Nucleus accumbens (tissue), 56 donors: Measurements from ENCODE around the gene SNED1.

Experiments
- DNase-seq, 56 donors: peaks; one replicate each; lab custom pipeline; 2025; lab: John Stamatoyannopoulos, UW

Gene SNED1

DNA sequence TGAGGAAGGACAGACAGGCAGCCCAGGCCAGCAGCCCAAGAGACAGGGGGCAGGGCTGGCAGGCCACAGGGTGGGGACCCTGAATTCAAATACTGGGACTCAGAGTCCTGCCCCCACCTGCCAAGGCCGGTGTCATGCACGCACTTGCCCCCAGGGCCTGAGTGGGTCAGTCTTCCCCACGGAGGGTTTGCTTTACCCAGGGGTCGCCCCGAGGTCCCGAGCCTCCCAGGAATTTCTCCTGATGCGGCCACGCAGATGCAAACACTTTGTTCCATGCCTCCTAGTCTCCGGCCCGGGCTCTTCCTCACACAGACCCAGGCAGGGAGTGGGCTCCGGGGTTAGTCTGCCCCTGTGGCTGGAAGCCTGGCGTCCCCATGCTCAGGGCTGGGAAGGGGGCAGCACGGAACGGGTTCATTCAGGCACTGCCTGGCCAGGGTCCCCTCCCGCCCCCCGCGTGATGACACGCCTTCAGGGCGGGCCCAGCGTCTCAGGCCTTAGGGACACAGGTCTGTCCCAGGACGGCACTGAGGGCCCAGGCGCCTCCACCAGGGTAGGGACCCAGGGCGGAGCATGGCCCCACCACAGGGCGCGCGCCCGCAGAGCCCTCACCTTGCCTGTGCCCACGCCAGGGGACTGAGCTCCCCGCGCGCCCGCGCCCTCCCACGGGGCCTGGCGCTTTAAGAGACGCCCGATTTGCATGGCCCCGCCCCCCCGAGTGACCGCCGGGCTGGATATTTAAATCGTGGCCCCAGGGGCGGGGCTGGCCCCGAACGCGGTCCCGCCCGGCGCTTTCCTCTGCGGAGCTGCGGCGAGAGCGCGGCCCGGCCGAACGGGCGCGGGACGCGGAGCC, at the start of gene SNED1:
Gene SNED1 (plus strand): TSS at position 763 of the 850 bp plus-strand sequence. CDS start 220 bp downstream, outside the sequence.
- peak in 3 of 56 donors; percentile 8 to 67 (median 35) for DNase-seq

DNA sequence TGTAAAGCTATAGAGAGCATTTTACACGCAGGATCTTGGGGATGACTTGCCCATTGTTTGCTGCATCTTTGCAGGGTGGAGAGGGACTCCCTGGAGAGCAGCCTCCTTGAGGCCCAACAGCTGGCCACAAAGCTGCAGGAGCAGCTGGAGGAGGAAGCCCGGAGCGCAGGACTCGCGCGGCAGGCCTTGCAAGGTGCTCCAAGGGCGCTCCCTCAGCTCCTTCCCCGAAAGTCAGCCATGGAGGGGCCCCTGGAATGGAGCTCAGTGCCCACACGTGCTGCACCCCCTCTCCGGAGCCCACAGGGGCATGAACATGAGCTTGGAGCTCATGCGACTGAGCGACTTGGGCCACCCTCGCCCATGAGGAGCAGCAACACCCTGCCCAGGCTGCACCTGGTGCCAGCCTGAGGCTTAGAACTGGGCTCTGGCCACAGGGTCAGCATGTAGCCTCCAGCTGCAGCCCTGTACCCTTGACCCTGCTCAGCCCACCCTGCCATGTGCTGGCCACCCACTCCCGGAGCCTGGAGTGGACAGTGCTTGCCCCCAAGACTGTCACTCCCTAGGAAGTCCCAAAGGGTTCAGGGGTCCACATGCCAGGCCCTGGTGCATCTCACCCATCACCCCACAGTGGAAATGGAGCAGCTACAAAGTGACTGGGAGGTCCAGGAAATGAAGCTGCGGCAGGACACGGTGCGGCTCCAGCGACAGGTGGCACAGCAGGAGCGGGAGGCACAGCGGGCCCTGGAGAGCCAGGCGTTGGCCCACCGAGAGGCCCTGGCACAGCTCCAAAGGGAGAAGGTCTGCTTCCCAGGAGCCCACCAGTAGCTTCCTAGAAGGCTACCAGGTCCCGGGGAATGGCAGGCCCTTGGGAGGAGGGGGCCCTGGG, 49.3 kb upstream of the SNED1 start:
- no peak for DNase-seq

DNA sequence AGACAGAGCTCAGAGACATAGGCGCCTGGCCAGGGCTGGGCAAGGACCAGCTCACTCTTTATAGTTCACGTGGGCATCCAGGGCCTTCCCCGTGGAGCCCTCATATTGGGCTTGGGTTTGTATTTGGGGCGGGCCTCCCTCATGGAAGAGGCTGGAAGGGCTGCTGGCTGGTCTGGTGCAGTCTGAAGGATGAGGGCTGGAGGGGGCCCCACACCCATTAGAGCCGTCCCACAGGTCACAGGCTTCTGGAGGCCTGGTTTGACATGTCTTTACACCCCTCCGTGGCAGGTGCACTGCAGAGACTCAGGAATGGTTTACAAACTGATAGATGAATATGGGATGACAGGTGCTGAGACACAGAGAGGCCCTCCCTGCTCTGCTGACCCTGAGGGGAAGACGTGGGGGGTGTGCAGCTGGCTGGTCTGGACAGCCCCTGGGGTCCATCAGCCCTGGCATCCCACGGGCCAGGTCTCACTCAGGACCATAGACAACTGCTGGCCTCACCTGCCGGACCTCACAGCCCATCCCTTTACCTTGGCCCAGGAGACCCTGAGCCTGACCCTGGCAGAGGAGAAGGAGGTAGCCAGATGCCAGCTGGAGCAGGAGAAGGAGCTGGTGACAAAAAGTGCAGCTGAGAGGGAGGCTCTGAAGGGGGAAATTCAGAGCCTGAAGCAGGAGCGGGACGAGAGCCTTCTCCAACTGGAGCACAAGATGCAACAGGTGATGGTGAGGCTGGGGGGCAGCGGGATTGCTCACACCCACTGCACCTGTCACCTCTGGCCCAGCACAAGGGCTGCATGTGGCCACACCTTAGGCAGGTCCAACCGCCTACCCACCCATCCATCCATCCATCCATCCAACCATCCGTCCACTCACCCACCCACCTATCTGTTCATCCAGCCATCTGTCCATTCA, 48.4 kb upstream of the SNED1 start:
- no peak for DNase-seq

DNA sequence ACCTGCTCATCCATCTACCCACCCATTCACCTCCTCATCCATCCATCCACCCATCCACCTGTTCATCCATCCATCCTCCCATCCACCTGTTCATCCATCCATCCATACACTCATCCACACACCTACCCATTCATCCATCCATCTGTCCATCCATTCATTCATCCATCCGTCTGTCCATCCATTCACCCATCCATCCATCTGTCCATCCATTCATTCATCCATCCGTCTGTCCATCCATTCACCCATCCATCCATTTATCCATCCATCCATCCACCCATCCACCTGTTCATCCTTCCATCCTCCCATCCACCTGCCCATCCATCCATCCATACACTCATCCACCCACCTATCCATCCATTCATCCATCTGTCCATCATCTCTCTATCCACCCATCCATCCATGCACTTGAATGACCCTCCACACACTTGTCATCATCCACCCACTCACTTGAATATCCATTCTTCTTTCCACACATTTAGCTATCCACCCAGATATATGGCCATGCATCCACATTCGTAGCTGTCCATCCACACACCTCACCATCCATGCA, 47.3 kb upstream of the SNED1 start:
- no peak for DNase-seq

DNA sequence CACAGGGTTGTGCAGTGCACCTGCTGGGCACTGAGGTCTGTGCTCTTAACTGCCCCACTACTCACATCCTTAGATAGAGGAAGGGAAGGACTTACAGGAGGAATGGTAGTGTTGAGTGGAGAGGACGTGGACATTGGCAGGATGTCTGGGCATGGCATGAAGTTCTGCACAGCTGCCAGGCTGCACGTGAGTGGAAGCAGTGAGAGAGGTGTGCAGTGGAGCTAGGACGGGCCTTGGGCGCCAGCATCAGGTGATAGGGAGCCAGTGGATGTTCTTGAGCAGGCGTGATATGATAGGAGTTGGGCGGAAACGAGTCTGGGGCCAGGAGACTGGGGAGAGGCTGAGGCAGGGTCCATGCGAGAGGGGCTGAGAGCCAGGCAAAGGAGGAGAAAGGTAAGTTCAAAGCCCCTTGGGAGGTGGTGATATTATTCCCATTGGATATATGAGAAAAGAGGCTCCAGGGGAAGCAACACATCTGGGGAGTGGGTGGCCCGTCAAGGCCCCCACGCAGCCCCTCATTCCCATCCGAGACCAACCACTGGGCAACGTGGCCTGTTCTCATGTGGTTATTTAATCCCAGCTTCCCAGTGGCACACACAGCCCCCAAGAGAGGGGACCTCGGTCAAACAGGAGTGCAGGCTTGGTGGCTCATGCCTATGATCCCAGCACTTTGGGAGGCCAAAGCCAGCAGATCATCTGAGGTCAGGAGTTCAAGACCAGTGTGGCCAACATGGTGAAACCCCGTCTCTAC, 45.7 kb upstream of the SNED1 start:
- DNase-seq, result no peak

DNA sequence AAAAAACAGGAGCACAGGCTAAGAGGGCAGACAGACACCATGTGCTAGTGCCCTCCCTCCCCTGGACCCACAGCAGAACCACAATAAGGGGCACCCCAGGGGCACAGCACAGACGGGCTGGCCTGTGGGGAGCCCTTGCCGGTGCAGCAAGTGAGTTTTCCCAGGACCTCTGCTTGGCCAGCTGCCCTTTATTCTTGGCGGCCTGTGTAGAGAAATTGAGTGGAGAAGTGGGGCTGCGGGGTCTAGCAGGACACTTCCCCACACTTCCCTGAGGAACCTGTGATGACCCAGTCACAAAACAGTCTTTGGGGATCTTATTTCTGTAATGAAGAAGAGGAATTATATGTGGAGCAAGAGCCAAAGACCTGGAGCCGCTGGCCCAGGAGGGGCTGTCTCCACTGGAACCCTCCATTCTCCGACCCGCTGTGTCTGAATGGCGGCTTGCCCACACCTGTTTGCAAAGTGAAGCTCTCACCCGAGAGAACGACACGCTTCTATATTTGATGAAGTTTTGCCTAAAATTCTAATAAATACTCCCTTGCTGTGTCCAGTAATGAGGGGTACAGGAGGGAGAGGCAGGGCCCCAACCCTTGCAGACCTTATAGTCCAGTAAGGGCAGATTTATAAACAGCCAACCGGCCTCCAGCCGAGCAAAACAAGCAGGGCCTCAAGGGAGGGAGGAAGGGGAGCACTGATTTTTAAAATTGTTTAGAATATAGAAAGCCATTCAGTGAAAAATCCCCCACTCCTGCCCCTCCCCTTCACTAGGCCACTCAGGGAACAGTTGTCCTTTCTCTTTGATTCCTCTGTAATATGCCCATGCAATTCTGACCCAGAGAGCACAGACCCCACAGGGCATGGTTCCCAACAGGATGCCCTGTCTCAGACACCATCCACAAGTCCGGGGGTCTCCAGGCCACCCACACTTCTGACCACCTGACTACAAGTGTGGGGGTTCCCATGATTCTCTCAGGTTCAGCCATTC, 44.7 kb upstream of the SNED1 start:
- DNase-seq, result no peak

DNA sequence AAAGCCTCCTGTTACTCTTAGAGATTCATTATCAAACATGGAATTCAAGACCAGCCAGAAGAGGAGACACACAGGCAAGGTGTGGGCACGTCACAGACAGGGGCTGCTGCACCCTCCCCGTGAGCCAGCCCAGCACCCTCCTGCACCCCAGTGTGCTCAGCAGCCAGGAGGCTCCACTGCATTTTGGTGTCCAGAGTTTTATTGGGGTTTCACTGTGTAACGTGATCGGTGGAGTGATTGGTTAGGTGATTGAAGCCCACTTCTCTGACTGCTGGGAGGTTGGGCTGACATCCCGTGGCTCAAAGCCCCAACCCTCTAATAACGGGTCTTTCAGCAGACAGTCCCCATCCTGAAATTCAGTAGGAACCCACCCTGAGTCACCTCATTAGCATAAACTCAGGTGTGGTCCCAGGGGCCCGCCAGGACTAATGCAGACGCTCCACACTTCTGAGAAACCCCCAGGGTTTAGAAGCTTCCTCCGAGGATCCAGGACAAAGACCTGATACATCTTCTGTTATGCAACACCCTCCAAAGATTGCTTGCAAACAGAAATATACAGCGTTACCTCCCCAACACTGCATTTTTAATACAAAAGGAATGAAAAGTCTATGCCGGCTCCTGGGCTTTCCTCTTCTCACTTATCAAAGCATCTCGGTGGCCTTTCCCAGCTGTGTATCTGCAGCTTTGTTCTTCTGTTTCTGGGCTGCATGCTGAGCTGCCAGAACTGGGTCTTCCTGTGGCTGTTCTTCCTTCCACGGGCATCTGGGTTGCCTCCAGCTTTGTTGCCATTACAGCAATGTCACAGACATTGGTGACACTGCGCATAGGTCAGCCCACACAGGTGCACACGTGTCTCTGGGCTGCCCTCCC, 43.7 kb upstream of the SNED1 start:
- DNase-seq, result no peak

DNA sequence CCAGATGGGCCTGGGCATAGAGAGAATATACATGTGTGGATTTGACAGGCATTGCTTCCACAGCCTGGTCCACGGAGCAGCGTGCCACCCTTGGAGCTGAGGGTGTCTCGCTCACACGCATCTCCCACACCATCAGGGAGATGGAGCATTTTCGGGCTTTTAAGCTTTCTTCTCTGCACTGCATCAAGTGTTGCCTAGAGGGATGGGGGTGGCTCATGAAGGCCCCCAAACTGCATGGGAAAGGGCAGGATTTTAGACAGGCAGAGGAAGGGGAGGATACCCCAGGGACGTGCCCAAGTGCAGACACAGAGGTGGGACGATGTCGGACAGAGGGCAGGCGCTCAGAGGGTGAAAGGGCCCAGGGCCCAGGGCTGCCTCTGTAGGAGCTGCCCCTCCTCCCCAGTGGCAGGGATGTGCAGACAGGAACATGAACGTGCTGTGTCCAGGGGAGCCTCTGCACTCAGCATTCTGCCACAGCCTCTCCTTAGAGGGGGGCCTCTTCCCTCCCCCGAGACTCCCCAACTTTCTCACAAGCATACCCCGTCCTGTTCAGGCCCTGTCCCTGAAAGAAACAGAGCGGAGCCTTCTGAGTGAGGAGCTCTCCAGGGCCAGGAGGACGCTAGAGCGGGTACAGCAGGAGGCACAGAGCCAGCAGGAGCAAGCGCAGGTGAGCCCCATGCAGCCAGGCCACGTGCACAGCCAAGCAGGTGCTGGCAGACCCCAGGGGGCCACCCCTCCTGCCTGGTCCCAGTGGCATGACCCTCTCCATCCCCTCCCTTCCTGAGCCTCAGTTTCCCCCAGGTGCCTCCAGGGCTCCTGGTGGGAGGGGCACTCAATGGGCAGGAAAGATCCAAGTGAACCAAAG, 42.9 kb upstream of the SNED1 start:
- DNase-seq, result no peak

DNA sequence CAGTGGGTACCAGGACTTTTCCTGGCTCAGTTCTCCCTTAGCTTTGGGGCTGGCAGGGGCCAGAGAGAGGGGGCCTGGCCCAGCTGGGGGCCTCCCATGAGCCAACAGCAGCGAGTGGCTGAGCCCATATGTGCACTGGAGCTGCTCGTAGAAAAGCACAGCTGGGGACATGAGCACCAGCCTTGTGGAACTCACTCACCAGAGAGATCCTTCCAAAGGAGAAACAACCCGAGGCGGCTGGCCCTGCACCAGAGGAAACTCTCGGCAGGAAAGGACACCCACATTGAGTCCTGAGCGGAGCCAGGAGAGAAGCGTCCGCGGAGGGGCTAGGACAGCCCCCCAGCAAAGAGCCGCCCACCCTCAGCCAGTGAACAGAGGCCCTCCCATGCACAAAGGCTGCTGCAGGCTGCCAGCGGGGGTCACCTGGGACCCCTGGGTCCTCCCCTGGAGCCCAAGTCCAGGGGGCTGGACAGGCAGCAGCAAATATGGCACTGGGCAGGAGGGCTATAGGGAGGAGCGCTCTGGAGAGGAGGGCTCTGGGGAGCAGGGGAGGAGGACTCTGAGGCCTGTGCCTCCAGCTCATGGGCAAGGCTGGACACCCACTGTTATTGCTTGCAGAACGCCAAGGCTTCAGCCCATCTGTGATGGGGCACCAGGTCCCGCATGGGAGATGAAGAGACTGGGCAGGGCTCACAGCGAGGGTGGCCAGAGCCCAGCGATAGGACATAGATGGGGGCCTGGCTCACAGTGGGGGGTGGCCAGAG, 42.1 kb upstream of the SNED1 start:
- no peak for DNase-seq

DNA sequence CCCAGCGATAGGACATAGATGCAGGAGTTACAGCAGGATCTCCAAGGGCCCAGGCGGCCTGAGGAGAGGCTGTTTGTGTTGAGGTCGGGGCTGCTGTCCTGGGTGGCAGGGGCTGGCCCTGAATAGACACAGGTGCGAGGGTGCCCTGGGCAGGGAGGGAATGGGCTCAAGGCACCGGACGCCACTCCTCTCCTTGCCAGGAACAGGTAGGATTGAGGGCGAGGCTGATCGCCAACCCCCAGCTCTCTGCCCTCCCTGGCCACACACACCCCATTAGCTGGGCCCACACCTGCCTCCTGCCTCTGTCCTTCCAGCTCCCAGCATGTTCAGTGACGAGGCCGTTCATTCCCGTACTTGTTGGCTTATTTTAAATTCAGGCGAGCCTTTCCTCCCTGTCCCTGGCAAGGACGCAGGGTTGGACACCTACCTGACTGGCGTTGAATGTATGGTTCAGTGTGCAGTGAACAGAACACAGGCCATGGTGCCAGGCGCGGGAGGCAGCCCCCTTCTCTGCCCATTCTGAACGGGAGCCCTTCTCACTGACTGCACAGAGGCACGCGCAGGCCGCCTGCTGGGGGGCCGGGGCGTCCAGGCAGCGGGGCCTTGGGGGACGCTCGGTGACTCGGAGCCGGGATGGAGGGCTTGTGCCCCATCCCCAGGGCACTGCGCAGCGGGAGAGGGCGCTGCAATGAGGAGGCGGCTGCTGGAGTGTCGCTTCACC, 41.3 kb upstream of the SNED1 start:
- DNase-seq, result no peak

DNA sequence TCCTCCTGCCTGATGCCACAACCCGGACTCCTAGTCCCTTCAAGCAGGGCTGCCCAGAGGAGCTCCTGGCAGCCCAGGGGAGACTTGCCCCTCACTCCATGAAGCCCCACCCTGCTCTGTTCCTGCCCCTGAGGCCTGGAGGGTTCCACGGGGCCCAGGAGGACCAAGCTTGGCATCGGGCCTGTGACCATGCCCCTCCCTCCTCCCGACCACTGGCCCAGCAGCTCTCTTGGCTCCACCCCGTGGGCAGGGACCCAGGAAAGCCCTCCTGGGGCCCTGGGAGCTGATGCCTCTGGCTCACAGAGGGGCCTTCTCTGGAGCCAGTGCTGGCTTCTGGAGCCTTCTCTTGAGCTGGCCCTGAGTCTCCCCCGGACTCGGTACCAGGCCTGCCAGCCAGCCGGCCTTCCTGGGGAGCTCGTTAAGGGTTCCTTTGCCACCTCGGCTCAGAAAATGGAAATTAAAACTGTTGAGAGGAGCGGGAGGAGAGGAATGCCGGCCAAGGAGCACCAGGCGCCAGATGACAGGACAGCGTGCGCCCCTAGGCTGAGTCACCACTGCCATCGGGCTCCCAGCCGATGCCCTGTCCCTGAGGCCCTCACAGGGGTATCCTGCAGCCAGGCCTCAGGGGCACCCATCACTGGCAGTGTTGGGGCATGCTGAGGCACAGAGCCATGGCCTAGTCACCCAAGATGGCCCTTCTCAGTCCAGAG, 40.6 kb upstream of the SNED1 start:
- DNase-seq, result peak in 9 of 56 donors; percentile 16 to 62 (median 32)

DNA sequence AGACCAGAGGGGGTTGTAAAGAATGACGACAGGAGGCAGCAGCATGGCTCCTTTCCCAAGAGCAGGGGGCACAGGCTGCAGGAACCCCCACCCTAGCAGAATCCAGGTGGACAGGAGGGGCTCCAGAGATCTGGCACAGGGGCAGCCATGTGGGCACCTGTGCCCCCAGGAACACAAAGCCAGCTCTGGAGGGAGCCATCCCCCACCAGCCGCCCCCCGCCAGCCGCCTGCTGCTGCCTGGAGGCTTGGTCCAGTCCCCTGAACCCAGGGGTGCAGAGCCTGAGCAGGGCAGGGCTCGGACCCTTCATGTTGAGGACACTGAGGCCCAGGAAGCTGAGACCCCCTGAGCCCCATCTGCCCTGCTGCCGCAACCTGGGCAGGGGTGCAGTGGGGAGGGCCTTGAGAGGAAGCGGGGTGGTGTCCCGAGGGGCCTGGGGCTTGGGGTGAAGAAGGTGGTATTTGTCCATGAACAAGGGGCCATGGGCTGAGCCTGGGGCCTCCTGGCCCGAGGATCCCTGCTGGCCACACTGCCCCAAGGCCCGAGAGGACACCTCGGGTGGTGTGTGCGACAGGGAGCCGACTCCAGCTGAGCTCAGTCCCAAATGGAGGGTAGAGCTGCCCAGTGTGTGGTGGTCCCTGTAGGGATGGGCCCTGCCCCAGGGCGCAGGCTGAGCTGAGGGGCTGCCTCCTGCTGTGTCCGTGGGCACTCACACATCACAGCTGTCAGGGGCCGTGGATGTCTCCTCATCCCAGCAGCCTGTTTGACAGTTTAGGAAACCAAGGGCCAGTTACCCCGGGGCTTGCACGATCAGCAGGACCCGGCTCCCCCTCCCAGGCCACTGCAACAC, 39.8 kb upstream of the SNED1 start:
- DNase-seq, result no peak
